ENCODE measurements around the gene OR4C13.
"Not testable (repeated sequence)": the region's sequence is repeated elsewhere in the genome, so short reads cannot be mapped to it uniquely, and the experiment has no call there.

GRCh38 chr11:49973439-49973838 lies 21.2 kb downstream of the OR4C13 start:
- TF ChIP-seq MTA3 (CRISPR knock-in tag; IDR thresholded peaks at IDR 0.05); CTCF (CRISPR knock-in tag; IDR thresholded peaks at IDR 0.05); HIC2 (CRISPR knock-in tag; IDR thresholded peaks at IDR 0.05; ENCODE audit: low read depth); KLF13 (CRISPR knock-in tag; IDR thresholded peaks at IDR 0.05); EHMT2 (IDR thresholded peaks at IDR 0.05; ENCODE audit: borderline replicate concordance, low read depth, low read length); ZHX1 (CRISPR knock-in tag; IDR thresholded peaks at IDR 0.05; ENCODE audit: low read depth); ATRX (CRISPR knock-in tag; IDR thresholded peaks at IDR 0.05; ENCODE audit: borderline replicate concordance); NFRKB (IDR thresholded peaks at IDR 0.05): not testable (repeated sequence)

Data from HepG2 (cell line).